Liver (tissue), 9 donors: Measurements from ENCODE around the gene SIX4. TPM values are rescaled to one million over a fixed set of nuclear protein-coding genes. Genes with fewer than 3 reads are reported as not detected.

Source experiments
- DNase-seq: peaks from one replicate; pipeline ENCODE4 v3.0.0-alpha.2; 2017; ENCODE audit warnings: low spot score
- H3K27ac ChIP-seq, 2 donors: one replicate each; pipeline ENCODE4 v1.7.0; 2013; ENCODE audit warnings: inconsistent platforms in 2 of 2, low read length in 2 of 2, control low read depth in 1 of 2, low read depth in 1 of 2, mild to moderate bottlenecking in 1 of 2
- H3K27me3 ChIP-seq, 4 donors: one replicate each; pipeline versions ENCODE4 v1.6.1 to v1.7.0; 2013; ENCODE audit warnings: low read length in 3 of 4, inconsistent platforms in 1 of 4, mild to moderate bottlenecking in 1 of 4, moderate library complexity in 1 of 4; ENCODE audit not compliant: control insufficient read depth in 4 of 4, insufficient read depth in 4 of 4
- H3K36me3 ChIP-seq, 4 donors: one replicate each; pipeline versions ENCODE4 v1.6.1 to v1.7.0; 2013; ENCODE audit warnings: low read length in 3 of 4, mild to moderate bottlenecking in 3 of 4, low read depth in 1 of 4, moderate library complexity in 1 of 4; ENCODE audit not compliant: control insufficient read depth in 4 of 4, insufficient read depth in 3 of 4
- H3K4me1 ChIP-seq, 4 donors: one replicate each; pipeline versions ENCODE4 v1.6.1 to v1.7.0; 2013; ENCODE audit warnings: low read length in 3 of 4, mild to moderate bottlenecking in 3 of 4, moderate library complexity in 1 of 4; ENCODE audit not compliant: control insufficient read depth in 4 of 4, insufficient read depth in 4 of 4
- H3K4me3 ChIP-seq, 3 donors: one replicate each; pipeline versions ENCODE4 v1.6.1 to v1.7.0; 2013; ENCODE audit warnings: low read length in 3 of 3, control low read depth in 1 of 3, low read depth in 1 of 3, mild to moderate bottlenecking in 1 of 3
- H3K9ac ChIP-seq, 2 donors: one replicate each; pipeline ENCODE4 v1.7.0; 2013; ENCODE audit warnings: low read length in 2 of 2, mild to moderate bottlenecking in 2 of 2, moderate library complexity in 2 of 2, control low read depth in 1 of 2, low read depth in 1 of 2
- H3K9me3 ChIP-seq, 4 donors: one replicate each; pipeline versions ENCODE4 v1.6.1 to v1.7.0; 2013; ENCODE audit warnings: low read length in 3 of 4; ENCODE audit not compliant: control insufficient read depth in 4 of 4
- ATF3 ChIP-seq: IDR thresholded peaks from 2 replicates; pipeline ENCODE4 v1.6.1; 2016; ENCODE audit warnings: antibody characterized with exemption
- CTCF ChIP-seq: fragments of 150-350 bp; IDR thresholded peaks from 2 replicates; pipeline ENCODE4 v1.5.1; 2017; ENCODE audit warnings: improper control_type of control experiment, low read depth, low read length; ENCODE audit not compliant: missing input control
- EGR1 ChIP-seq, 2 donors: IDR thresholded peaks; 2 replicates each; pipeline ENCODE4 v1.6.1; 2016 to 2018; ENCODE audit warnings: antibody characterized with exemption in 2 of 2, low read depth in 2 of 2
- FOXA1 ChIP-seq: IDR thresholded peaks from 2 replicates; pipeline ENCODE4 v1.6.1; 2016; ENCODE audit warnings: antibody characterized with exemption
- FOXA2 ChIP-seq: IDR thresholded peaks from 2 replicates; pipeline ENCODE4 v1.6.1; 2016; ENCODE audit warnings: antibody characterized with exemption
- GABPA ChIP-seq, 2 donors: IDR thresholded peaks in 1 of 2; conservative IDR thresholded peaks in 1 of 2; 2 replicates each; pipeline ENCODE4 v1.6.1; 2016; ENCODE audit warnings: antibody characterized with exemption in 2 of 2, mild to moderate bottlenecking in 1 of 2, moderate library complexity in 1 of 2
- HNF4A ChIP-seq, 2 donors: conservative IDR thresholded peaks; 2 replicates each; pipeline ENCODE4 v1.6.1; 2016; ENCODE audit warnings: antibody characterized with exemption in 2 of 2, mild to moderate bottlenecking in 2 of 2
- HNF4G ChIP-seq: IDR thresholded peaks from 2 replicates; pipeline ENCODE4 v1.6.1; 2016; ENCODE audit warnings: antibody characterized with exemption
- JUND ChIP-seq, 2 donors: IDR thresholded peaks; 2 replicates each; pipeline ENCODE4 v1.6.1; 2016; ENCODE audit warnings: antibody characterized with exemption in 2 of 2
- MAX ChIP-seq: IDR thresholded peaks from 2 replicates; pipeline ENCODE4 v1.6.1; 2016; ENCODE audit warnings: antibody characterized with exemption
- NR2F2 ChIP-seq: IDR thresholded peaks from 2 replicates; pipeline ENCODE4 v1.6.1; 2016; ENCODE audit warnings: antibody characterized with exemption
- RAD21 ChIP-seq, 2 donors: IDR thresholded peaks; 2 replicates each; pipeline ENCODE4 v1.6.1; 2016; ENCODE audit warnings: antibody characterized with exemption in 2 of 2, mild to moderate bottlenecking in 2 of 2
- REST ChIP-seq: IDR thresholded peaks from 2 replicates; pipeline ENCODE4 v1.6.1; 2016; ENCODE audit warnings: antibody characterized with exemption, mild to moderate bottlenecking
- RXRA ChIP-seq, 2 donors: IDR thresholded peaks; 2 replicates each; pipeline ENCODE4 v1.6.1; 2017 to 2018; ENCODE audit warnings: antibody characterized with exemption in 2 of 2, mild to moderate bottlenecking in 1 of 2
- SP1 ChIP-seq: IDR thresholded peaks from 2 replicates; pipeline ENCODE4 v1.6.1; 2018; ENCODE audit warnings: antibody characterized with exemption, mild to moderate bottlenecking
- TAF1 ChIP-seq: conservative IDR thresholded peaks from 2 replicates; pipeline ENCODE4 v1.6.1; 2016; ENCODE audit warnings: antibody characterized with exemption, mild to moderate bottlenecking
- YY1 ChIP-seq: IDR thresholded peaks from 2 replicates; pipeline ENCODE4 v1.6.1; 2016; ENCODE audit warnings: antibody characterized with exemption, mild to moderate bottlenecking
- ZBTB33 ChIP-seq: IDR thresholded peaks from 2 replicates; pipeline ENCODE4 v1.6.1; 2016; ENCODE audit warnings: antibody characterized with exemption
- WGBS: extraction: QIAGEN DNeasy Blood & Tissue Kit; methylation state at CpG from one replicate; pipeline ENCODE4 v1.1.7; 2013; 5-methylcytosine and 5-hydroxymethylcytosine counted together
- polyA plus RNA-seq, 2 donors: library from polyadenylated mRNA; stranded (reverse) in 1 of 2; unstranded in 1 of 2; fragments of 200-250 nt in 1 of 2; fragments of >200 nt in 1 of 2; fragmentation: Nextera tagmentation in 1 of 2; extraction: Ambion mirVana in 1 of 2; gene quantifications; one replicate each; pipeline versions ENCODE4 v1.2.1 to v1.2.3, GENCODE V29; 2013 to 2015
- total RNA-seq, 2 donors: library from RNA; depleted of rRNA; stranded (reverse); fragments of >200 nt; gene quantifications; one replicate each; pipeline ENCODE4 v1.2.3, GENCODE V29; 2014
- donor health status: healthy.
- donor health status: healthy.
- donor health status: healthy.
- donor health status: healthy.
- donor health status: healthy.

The SIX4 gene
- total and polyA plus RNA-seq, 4 donors = 0.08 to 0.93 (median 0.13) TPM

GRCh38 chr14:60680511-60680910 lies 43.6 kb downstream of the SIX4 start:
- Histone ChIP-seq H3K27ac (no peak overlapping the region), H3K9me3 (no peaks in the 10 kb centered on the region), H3K9ac (no peak overlapping the region), H3K4me1 (no peaks in the 10 kb centered on the region), H3K4me3 (no peak overlapping the region), H3K27me3 (no peaks in the 10 kb centered on the region), H3K36me3 (no peaks in the 10 kb centered on the region)
- 95% methylated on average over 3 of the region's 3 CpGs for WGBS
- no peak for DNase-seq
- TF ChIP-seq JUND (IDR thresholded peaks at IDR 0.05) (no peak), HNF4A (conservative IDR thresholded peaks at IDR 0.05) (no peak), YY1 (no peak), RAD21 (IDR thresholded peaks at IDR 0.05) (no peak), EGR1 (IDR thresholded peaks at IDR 0.05; ENCODE audit: low read depth in 2 of 2) (no peak), ZBTB33 (no peak), FOXA1 (no peak), HNF4G (no peak), TAF1 (no peak), GABPA (IDR thresholded peaks at IDR 0.05 in 1 of 2, conservative IDR thresholded peaks at IDR 0.05 in 1 of 2) (no peak), FOXA2 (no peak), REST (no peak), MAX (no peak), ATF3 (no peak), RXRA (IDR thresholded peaks at IDR 0.05) (no peak), CTCF (no peak), NR2F2 (no peak), SP1 (no peak)
